ENCODE measurements around the gene ARL6. TPM values are rescaled to one million over a fixed set of nuclear protein-coding genes. Genes with fewer than 3 reads are reported as not detected.

Gene ARL6
- 4.4 TPM for polyA plus RNA-seq (2012; ENCODE audit: missing spikeins)

DNA sequence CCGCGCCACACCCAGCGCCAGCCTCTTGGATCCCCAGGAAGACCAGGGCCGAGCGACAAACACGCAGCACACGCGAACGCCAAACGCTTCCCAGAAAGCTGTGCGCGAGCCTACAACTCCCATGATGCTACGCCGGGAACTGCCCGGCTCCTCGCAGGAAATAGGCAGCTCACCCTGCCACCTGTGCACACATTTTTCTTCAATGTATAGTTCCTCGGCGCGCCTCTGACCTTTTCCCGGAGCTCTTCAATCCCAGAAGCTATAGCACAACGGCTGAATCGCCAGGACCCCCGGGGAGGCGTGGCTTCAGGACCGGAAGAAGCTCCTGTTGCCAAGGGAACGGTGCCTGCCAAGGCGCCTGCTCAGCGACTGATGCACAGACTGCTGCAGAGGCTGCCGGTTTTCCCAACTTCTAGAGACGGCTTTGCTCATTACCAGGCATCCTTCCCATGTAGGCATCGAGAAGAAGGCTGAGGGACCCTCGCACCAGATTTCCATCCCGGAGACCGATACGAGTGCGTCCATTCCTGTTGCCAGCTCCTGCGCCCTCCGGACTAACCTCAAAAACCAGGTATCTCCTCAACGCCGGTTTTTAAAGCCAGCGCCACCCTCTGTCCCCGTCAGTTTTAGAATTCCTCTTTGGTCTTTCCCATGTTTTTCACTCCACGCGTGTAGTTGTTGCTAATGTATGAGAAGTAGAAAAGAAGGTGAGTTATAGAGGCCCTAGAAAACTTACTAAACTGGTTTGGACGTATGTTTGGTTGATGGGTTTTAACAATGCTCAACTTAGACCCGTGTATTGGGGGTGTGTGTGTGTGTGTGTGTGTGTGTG lies at the start of gene ARL6:
TSS of gene ARL6 (plus strand) at position 352 of the 832 bp plus-strand sequence. CDS start 3,350 bp downstream, outside the sequence.
- FAIRE-seq (peak; percentile 99), DNase-seq (ENCODE audit: insufficient read length) (peak; percentile 48)
- TF ChIP-seq POLR2A (IDR thresholded peaks at IDR 0.05; ENCODE audit: low read depth, low read length) (peak; percentile 77), POLR2AphosphoS5 (IDR thresholded peaks at IDR 0.05; ENCODE audit: low read depth, low read length) (peak; percentile 58), TAF1 (IDR thresholded peaks at IDR 0.05; ENCODE audit: borderline replicate concordance, low read depth, low read length) (peak; percentile 52; the same call in 1 of the 2 replicates)

- DNase-seq (ENCODE audit: insufficient read length) (peak; percentile 4), FAIRE-seq (peak; percentile 88)
- no peak for TF ChIP-seq POLR2AphosphoS5 (IDR thresholded peaks at IDR 0.05; ENCODE audit: low read depth, low read length)
- TF ChIP-seq TAF1 (IDR thresholded peaks at IDR 0.05; ENCODE audit: borderline replicate concordance, low read depth, low read length), result no peak
- TF ChIP-seq POLR2A (IDR thresholded peaks at IDR 0.05; ENCODE audit: low read depth, low read length), result no peak
These were observed 45.3 kb upstream of the ARL6 start for GRCh38 chr3:97719156-97719821.

DNA sequence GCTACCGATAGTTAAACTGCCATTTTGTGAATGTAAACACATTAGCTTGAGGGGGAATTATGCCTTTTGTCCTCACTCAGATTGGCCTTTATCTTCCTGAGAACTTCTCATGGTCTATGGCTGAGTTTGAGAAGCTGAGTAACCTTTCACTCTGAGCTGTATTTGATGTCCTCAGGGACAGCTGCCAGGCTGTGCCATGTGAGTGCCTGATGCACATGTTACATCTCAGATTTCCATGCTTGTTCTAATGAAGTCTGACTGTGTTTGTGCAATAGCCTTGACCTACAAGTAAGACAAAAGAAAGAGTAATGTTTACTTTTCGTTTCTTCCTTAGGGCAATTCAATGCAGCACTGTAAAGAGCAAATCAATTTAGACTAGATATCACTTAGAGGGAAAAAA lies 44.1 kb upstream of the ARL6 start:
- FAIRE-seq (no peak), DNase-seq (ENCODE audit: insufficient read length) (no peak)
- TF ChIP-seq POLR2AphosphoS5 (IDR thresholded peaks at IDR 0.05; ENCODE audit: low read depth, low read length) (no peak), TAF1 (IDR thresholded peaks at IDR 0.05; ENCODE audit: borderline replicate concordance, low read depth, low read length) (no peak), POLR2A (IDR thresholded peaks at IDR 0.05; ENCODE audit: low read depth, low read length) (no peak)

DNA sequence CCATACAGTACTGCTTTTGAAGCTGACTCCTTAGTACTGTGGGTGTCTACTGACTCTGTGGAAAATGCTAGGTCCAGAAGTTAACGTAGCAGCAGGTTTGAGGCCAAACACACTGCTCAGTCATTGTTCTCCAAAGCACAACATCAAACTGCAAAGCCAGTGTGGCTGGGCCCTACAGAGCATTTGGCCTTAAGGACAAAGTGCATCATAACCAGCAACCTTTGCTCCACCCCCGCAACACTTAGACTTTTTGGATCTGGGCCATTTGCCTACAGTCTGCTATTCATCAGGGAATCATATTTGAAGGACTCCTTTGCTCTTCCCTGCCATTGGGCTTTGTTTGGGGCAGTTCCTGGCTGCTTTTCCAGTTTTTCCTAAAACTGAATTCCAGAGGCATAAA lies 43.1 kb upstream of the ARL6 start:
- no peak for TF ChIP-seq TAF1 (IDR thresholded peaks at IDR 0.05; ENCODE audit: borderline replicate concordance, low read depth, low read length)
- no peak for TF ChIP-seq POLR2AphosphoS5 (IDR thresholded peaks at IDR 0.05; ENCODE audit: low read depth, low read length)
- TF ChIP-seq POLR2A (IDR thresholded peaks at IDR 0.05; ENCODE audit: low read depth, low read length), result no peak
- DNase-seq (ENCODE audit: insufficient read length) (no peak), FAIRE-seq (no peak)

DNA sequence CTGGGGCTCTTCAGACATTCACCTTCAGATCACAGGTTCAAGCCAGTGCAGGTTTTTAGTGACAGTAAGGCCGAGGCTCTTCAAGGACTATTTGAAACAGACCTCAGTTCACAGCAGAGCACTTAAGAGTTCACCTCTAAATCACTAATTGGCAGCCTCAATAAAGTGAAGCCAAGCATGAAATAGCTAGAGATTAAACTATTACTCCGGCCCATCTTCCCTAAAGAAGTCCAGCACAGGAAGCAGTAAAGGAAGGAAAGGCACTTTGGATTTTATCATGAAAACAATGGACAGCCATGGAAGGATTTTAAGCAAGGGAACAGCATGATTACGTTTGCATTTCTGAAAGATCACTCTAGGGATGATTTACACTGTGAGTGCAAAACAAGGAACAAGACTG lies 27.6 kb upstream of the ARL6 start:
- FAIRE-seq (no peak), DNase-seq (ENCODE audit: insufficient read length) (no peak)
- TF ChIP-seq TAF1 (IDR thresholded peaks at IDR 0.05; ENCODE audit: borderline replicate concordance, low read depth, low read length) (no peak), POLR2A (IDR thresholded peaks at IDR 0.05; ENCODE audit: low read depth, low read length) (no peak), POLR2AphosphoS5 (IDR thresholded peaks at IDR 0.05; ENCODE audit: low read depth, low read length) (no peak)

- TF ChIP-seq POLR2A (IDR thresholded peaks at IDR 0.05; ENCODE audit: low read depth, low read length) (no peak), POLR2AphosphoS5 (IDR thresholded peaks at IDR 0.05; ENCODE audit: low read depth, low read length) (no peak), TAF1 (IDR thresholded peaks at IDR 0.05; ENCODE audit: borderline replicate concordance, low read depth, low read length) (no peak)
- FAIRE-seq, result no peak
- DNase-seq (ENCODE audit: insufficient read length), result no peak
These were observed 25.8 kb upstream of the ARL6 start for GRCh38 chr3:97738761-97739160.

DNA sequence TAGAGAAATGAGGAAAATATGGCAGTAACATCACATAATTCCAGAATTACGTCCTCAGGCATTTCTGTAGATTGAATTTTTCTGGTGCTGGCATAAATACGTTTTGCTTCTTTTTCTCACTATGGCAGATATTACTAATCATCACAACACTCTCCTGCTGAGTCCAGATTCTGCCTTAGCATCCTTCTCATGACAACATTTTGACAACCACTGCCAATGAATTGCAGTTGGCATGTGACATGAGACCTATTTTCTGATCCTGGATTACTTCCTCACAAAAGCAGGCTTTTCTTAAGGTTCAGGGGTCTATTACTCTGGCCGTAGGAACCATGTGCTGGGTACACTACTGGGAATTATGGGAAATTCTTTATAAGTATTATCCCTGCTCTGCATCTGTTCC lies 22.5 kb upstream of the ARL6 start:
- DNase-seq (ENCODE audit: insufficient read length) (no peak), FAIRE-seq (no peak)

GRCh38 chr3:97744289-97744688 lies 20.3 kb upstream of the ARL6 start:
- FAIRE-seq (no peak), DNase-seq (ENCODE audit: insufficient read length) (no peak)
- no peak for TF ChIP-seq POLR2A (IDR thresholded peaks at IDR 0.05; ENCODE audit: low read depth, low read length)
- TF ChIP-seq TAF1 (IDR thresholded peaks at IDR 0.05; ENCODE audit: borderline replicate concordance, low read depth, low read length), result no peak
- TF ChIP-seq POLR2AphosphoS5 (IDR thresholded peaks at IDR 0.05; ENCODE audit: low read depth, low read length), result no peak

More for the DNA sequence above, 22.5 kb upstream of the ARL6 start:
- no peak for TF ChIP-seq TAF1 (IDR thresholded peaks at IDR 0.05; ENCODE audit: borderline replicate concordance, low read depth, low read length)
- TF ChIP-seq POLR2AphosphoS5 (IDR thresholded peaks at IDR 0.05; ENCODE audit: low read depth, low read length), result no peak
- no peak for TF ChIP-seq POLR2A (IDR thresholded peaks at IDR 0.05; ENCODE audit: low read depth, low read length)

GRCh38 chr3:97763586-97764406 lies 762 bp upstream of the ARL6 start:
- FAIRE-seq, result no peak

DNA sequence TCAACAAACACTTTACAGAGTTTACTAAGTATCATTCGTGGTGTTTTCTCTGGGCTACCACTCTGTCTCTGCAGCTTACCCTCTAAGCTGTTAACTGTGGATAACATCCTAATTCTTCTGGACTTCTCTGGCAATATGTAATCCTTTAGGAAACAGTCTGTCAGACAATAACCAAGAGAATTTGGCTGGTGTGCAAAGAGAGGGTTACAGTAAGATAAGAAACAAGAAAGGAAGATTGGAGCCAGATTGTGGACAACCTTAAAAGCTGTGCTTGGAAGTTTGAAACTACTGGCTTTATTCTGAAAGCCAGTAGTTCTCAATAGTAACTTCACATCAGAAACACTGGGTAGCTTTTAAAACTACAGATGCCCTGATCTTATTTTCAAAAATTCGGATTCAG lies 778 bp downstream of the ARL6 start:
- FAIRE-seq (peak; percentile 14), DNase-seq (ENCODE audit: insufficient read length) (no peak)
- TF ChIP-seq POLR2A (IDR thresholded peaks at IDR 0.05; ENCODE audit: low read depth, low read length) (no peak), TAF1 (IDR thresholded peaks at IDR 0.05; ENCODE audit: borderline replicate concordance, low read depth, low read length) (no peak), POLR2AphosphoS5 (IDR thresholded peaks at IDR 0.05; ENCODE audit: low read depth, low read length) (no peak)

More at GRCh38 chr3:97763586-97764406, 762 bp upstream of the ARL6 start:
- TF ChIP-seq POLR2A (IDR thresholded peaks at IDR 0.05; ENCODE audit: low read depth, low read length), result no peak
- TF ChIP-seq POLR2AphosphoS5 (IDR thresholded peaks at IDR 0.05; ENCODE audit: low read depth, low read length), result no peak
- no peak for TF ChIP-seq TAF1 (IDR thresholded peaks at IDR 0.05; ENCODE audit: borderline replicate concordance, low read depth, low read length)
- peak; percentile 0 for DNase-seq (ENCODE audit: insufficient read length)

GRCh38 chr3:97772926-97773325 lies 8.4 kb downstream of the ARL6 start:
- DNase-seq (ENCODE audit: insufficient read length) (no peak), FAIRE-seq (no peak)
- TF ChIP-seq POLR2A (IDR thresholded peaks at IDR 0.05; ENCODE audit: low read depth, low read length), result no peak
- TF ChIP-seq POLR2AphosphoS5 (IDR thresholded peaks at IDR 0.05; ENCODE audit: low read depth, low read length), result no peak
- TF ChIP-seq TAF1 (IDR thresholded peaks at IDR 0.05; ENCODE audit: borderline replicate concordance, low read depth, low read length), result no peak

Data from GM12892 (cell line).